HG03135 (cell line): Measurements from ENCODE around the gene SMIM23.

Experiments used
- ATAC-seq: cut with Tn5 transposase; IDR thresholded peaks from one replicate; pipeline ENCODE4 v1.9.1; 2021; ENCODE audit warnings: mild to moderate bottlenecking, moderate library complexity; ENCODE audit not compliant: unreplicated experiment

The SMIM23 gene

GRCh38 chr5:171813813-171814490 is 28.3 kb downstream of the SMIM23 start:
- no peak for ATAC-seq

- ATAC-seq = no peak
These were observed 31.0 kb downstream of the SMIM23 start for GRCh38 chr5:171816666-171817065.

- ATAC-seq = no peak
These were observed 34.9 kb downstream of the SMIM23 start for GRCh38 chr5:171820561-171820960.

GRCh38 chr5:171821286-171821685 is 35.7 kb downstream of the SMIM23 start:
- ATAC-seq = no peak

- ATAC-seq = no peak
These were observed 37.7 kb downstream of the SMIM23 start for GRCh38 chr5:171823269-171823668.

- ATAC-seq = no peak
These were observed 39.4 kb downstream of the SMIM23 start for GRCh38 chr5:171825051-171825450.

- no peak for ATAC-seq
These were observed 40.5 kb downstream of the SMIM23 start for GRCh38 chr5:171826132-171826531.

- ATAC-seq = no peak
These were observed 41.5 kb downstream of the SMIM23 start for GRCh38 chr5:171827162-171827561.

GRCh38 chr5:171830686-171831085 is 45.1 kb downstream of the SMIM23 start:
- no peak for ATAC-seq

- ATAC-seq = no peak
These were observed 47.2 kb downstream of the SMIM23 start for GRCh38 chr5:171832775-171833174.

- no peak for ATAC-seq
These were observed 48.8 kb downstream of the SMIM23 start for GRCh38 chr5:171834461-171834860.

GRCh38 chr5:171835066-171835465 is 49.4 kb downstream of the SMIM23 start:
- ATAC-seq = no peak

GRCh38 chr5:171837522-171837921 is 51.9 kb downstream of the SMIM23 start:
- no peak for ATAC-seq

- ATAC-seq = no peak
These were observed 52.4 kb downstream of the SMIM23 start for GRCh38 chr5:171838066-171838465.

- no peak for ATAC-seq
These were observed 53.5 kb downstream of the SMIM23 start for GRCh38 chr5:171839112-171839511.

- no peak for ATAC-seq
These were observed 54.4 kb downstream of the SMIM23 start for GRCh38 chr5:171840066-171840465.
